COLO668 (cell line): ENCODE results near the gene ITK.

Experiments used
- DNase-seq: peaks from one replicate; lab custom pipeline; 2025; ENCODE audit not compliant: unreplicated experiment; lab: John Stamatoyannopoulos, UW

The ITK gene

GRCh38 chr5:157278319-157279037, 97.8 kb downstream of the ITK start:
- DNase-seq, result no peak

- no peak for DNase-seq
Measured at GRCh38 chr5:157279605-157280239, 99.1 kb downstream of the ITK start.

- DNase-seq, result no peak
Measured at GRCh38 chr5:157280927-157281326, 100.3 kb downstream of the ITK start.

- DNase-seq, result no peak
Measured at GRCh38 chr5:157282150-157282549, 101.5 kb downstream of the ITK start.

- DNase-seq, result no peak
Measured at GRCh38 chr5:157283434-157283833, 102.8 kb downstream of the ITK start.

GRCh38 chr5:157284458-157285212, 104.0 kb downstream of the ITK start:
- DNase-seq, result no peak

GRCh38 chr5:157285310-157286035, 104.8 kb downstream of the ITK start:
- no peak for DNase-seq

GRCh38 chr5:157286761-157287211, 106.1 kb downstream of the ITK start:
- no peak for DNase-seq

GRCh38 chr5:157288405-157289163, 107.9 kb downstream of the ITK start:
- no peak for DNase-seq

GRCh38 chr5:157289164-157289819, 108.7 kb downstream of the ITK start:
- no peak for DNase-seq

GRCh38 chr5:157290156-157290980, 109.7 kb downstream of the ITK start:
- no peak for DNase-seq

GRCh38 chr5:157290981-157291711, 110.5 kb downstream of the ITK start:
- peak; percentile 62 for DNase-seq

GRCh38 chr5:157292599-157292998, 112.0 kb downstream of the ITK start:
- DNase-seq, result no peak

- DNase-seq, result peak; percentile 70
Measured at GRCh38 chr5:157294407-157295091, 113.9 kb downstream of the ITK start.

- DNase-seq, result peak; percentile 30
Measured at GRCh38 chr5:157295247-157295646, 114.6 kb downstream of the ITK start.

GRCh38 chr5:157300564-157300963, 119.9 kb downstream of the ITK start:
- DNase-seq, result no peak

GRCh38 chr5:157301066-157301465, 120.4 kb downstream of the ITK start:
- DNase-seq, result no peak

- no peak for DNase-seq
Measured at GRCh38 chr5:157303023-157303422, 122.4 kb downstream of the ITK start.
